IMR-90 (cell line): ENCODE measurements around the gene PSAPL1. TPM values are rescaled to one million over a fixed set of nuclear protein-coding genes. Genes with fewer than 3 reads are reported as not detected.

Experiments used
- ATAC-seq: fragments of 200-7000 bp; cut with Tn5 transposase; 2 replicates; pipeline ENCODE4 v1.9.1; 2020; ENCODE audit warnings: low read depth, mild to moderate bottlenecking, moderate library complexity
- BruUV-seq: library from RNA; stranded (reverse); fragments of 400-500 nt; replicated peaks from 2 replicates; lab custom pipeline; 2021; lab: Mats Ljungman, UMichigan
- CTCF ChIA-PET: fragments of 300-600 bp; formaldehyde crosslinking; extraction: SDS; loops from one replicate; lab custom pipeline; 2021; ENCODE audit warnings: antibody characterized with exemption; lab: Yijun Ruan, JAX
- POLR2A ChIA-PET: fragments of 300-600 bp; sonication (Branson Sonifier 250); formaldehyde crosslinking; loops from one replicate; lab custom pipeline; 2022; ENCODE audit warnings: antibody characterized with exemption; ENCODE audit not compliant: unreplicated experiment; lab: Charles Lee
- DNase-seq: peaks from one replicate; pipeline ENCODE4 v3.0.0; 2013
- H2AFZ ChIP-seq: replicated peaks from 2 replicates; pipeline ENCODE3; 2013; ENCODE audit warnings: low read length, mild to moderate bottlenecking; ENCODE audit not compliant: poor library complexity
- H2AK5ac ChIP-seq: 2 replicates; pipeline ENCODE4 v1.6.1; 2013; ENCODE audit warnings: low read depth, low read length, inconsistent platforms
- H2AK9ac ChIP-seq: replicated peaks from 2 replicates; pipeline ENCODE3; 2013; ENCODE audit warnings: mild to moderate bottlenecking, low read depth, low read length, moderate library complexity; ENCODE audit not compliant: poor library complexity
- H2BK120ac ChIP-seq: 2 replicates; pipeline ENCODE4 v1.6.1; 2013; ENCODE audit warnings: low read depth, low read length, inconsistent platforms
- H2BK15ac ChIP-seq: 3 replicates; pipeline ENCODE4 v1.6.1; 2013; ENCODE audit warnings: low read depth, low read length, inconsistent platforms
- H2BK20ac ChIP-seq: 2 replicates; pipeline ENCODE4 v1.6.1; 2013; ENCODE audit warnings: low read depth, mild to moderate bottlenecking, inconsistent platforms, low read length, moderate library complexity
- H2BK5ac ChIP-seq: 2 replicates; pipeline ENCODE4 v1.6.1; 2013; ENCODE audit warnings: mild to moderate bottlenecking, low read depth, low read length, inconsistent platforms; ENCODE audit not compliant: poor library complexity, severe bottlenecking
- H3K14ac ChIP-seq: replicated peaks from 2 replicates; pipeline ENCODE4 v1.6.1; 2013; ENCODE audit warnings: low read depth, low read length, inconsistent platforms
- H3K18ac ChIP-seq: 2 replicates; pipeline ENCODE4 v1.6.1; 2013; ENCODE audit warnings: low read depth, low read length, control low read depth
- H3K23ac ChIP-seq: 2 replicates; pipeline ENCODE4 v1.6.1; 2013; ENCODE audit warnings: low read depth, low read length, inconsistent platforms
- H3K27ac ChIP-seq: 2 replicates; pipeline ENCODE4 v1.5.1; 2013; ENCODE audit warnings: mild to moderate bottlenecking, control low read depth, low read length; ENCODE audit not compliant: insufficient read depth
- H3K27me3 ChIP-seq: 2 replicates; pipeline ENCODE4 v1.6.1; 2013; ENCODE audit warnings: low read length; ENCODE audit not compliant: control insufficient read depth, insufficient read depth
- H3K36me3 ChIP-seq: 2 replicates; pipeline ENCODE4 v1.6.1; 2013; ENCODE audit warnings: low read length, mixed read lengths; ENCODE audit not compliant: control insufficient read depth, insufficient read depth
- H3K4ac ChIP-seq: 2 replicates; pipeline ENCODE4 v1.6.1; 2013; ENCODE audit warnings: low read depth, low read length, inconsistent platforms
- H3K4me1 ChIP-seq: 2 replicates; pipeline ENCODE4 v1.6.1; 2013; ENCODE audit warnings: low read length, mixed read lengths; ENCODE audit not compliant: control insufficient read depth, insufficient read depth
- H3K4me2 ChIP-seq: 2 replicates; pipeline ENCODE4 v1.6.1; 2013; ENCODE audit warnings: low read depth, mild to moderate bottlenecking, control low read depth, low read length, moderate library complexity
- H3K4me3 ChIP-seq: 2 replicates; pipeline ENCODE4 v1.5.1; 2013; ENCODE audit warnings: low read depth, mild to moderate bottlenecking, control low read depth, low read length, moderate library complexity; ENCODE audit not compliant: insufficient read depth
- H3K56ac ChIP-seq: 2 replicates; pipeline ENCODE4 v1.6.1; 2013; ENCODE audit warnings: low read length, inconsistent platforms; ENCODE audit not compliant: insufficient read depth; ENCODE audit errors: extremely low read depth
- H3K79me1 ChIP-seq, 2 experiments: 2 replicates each; pipeline ENCODE4 v1.6.1; 2013; ENCODE audit warnings: low read length in 2 of 2, inconsistent platforms in 1 of 2, low read depth in 1 of 2
- H3K9ac ChIP-seq: 2 replicates; pipeline ENCODE4 v1.6.1; 2013; ENCODE audit warnings: low read depth, low read length, control low read depth
- H3K9me1 ChIP-seq: 2 replicates; pipeline ENCODE4 v1.6.1; 2013; ENCODE audit warnings: low read length, inconsistent platforms; ENCODE audit not compliant: insufficient read depth
- H3K9me3 ChIP-seq: 2 replicates; pipeline ENCODE4 v1.6.1; 2013; ENCODE audit warnings: low read length; ENCODE audit not compliant: control insufficient read depth, insufficient read depth
- H4K20me1 ChIP-seq: 2 replicates; pipeline ENCODE4 v1.6.1; 2013; ENCODE audit warnings: low read length, inconsistent platforms; ENCODE audit not compliant: insufficient read depth
- H4K5ac ChIP-seq: 2 replicates; pipeline ENCODE4 v1.6.1; 2013; ENCODE audit warnings: mild to moderate bottlenecking, low read depth, low read length, control low read depth
- H4K8ac ChIP-seq, 2 experiments: 2 replicates each; pipeline ENCODE4 v1.6.1; 2013; ENCODE audit warnings: low read depth in 2 of 2, low read length in 2 of 2, control low read depth in 1 of 2, inconsistent platforms in 1 of 2
- H4K91ac ChIP-seq: 2 replicates; pipeline ENCODE4 v1.6.1; 2013; ENCODE audit warnings: low read depth, low read length, inconsistent platforms; ENCODE audit not compliant: insufficient read depth
- BHLHE40 ChIP-seq: fragments of 150-350 bp; IDR thresholded peaks from 2 replicates; pipeline ENCODE4 v1.6.1; 2016; ENCODE audit warnings: mild to moderate bottlenecking, low read depth, low read length
- CHD1 ChIP-seq: IDR thresholded peaks from 2 replicates; pipeline ENCODE4 v1.6.1; 2012; ENCODE audit warnings: low read depth, low read length, improper control_type of control experiment
- MAZ ChIP-seq: IDR thresholded peaks from 2 replicates; pipeline ENCODE4 v1.6.1; 2012; ENCODE audit warnings: low read depth, mild to moderate bottlenecking, low read length, improper control_type of control experiment, moderate library complexity, borderline replicate concordance
- NFE2L2 ChIP-seq: fragments of 150-350 bp; IDR thresholded peaks from 2 replicates; pipeline ENCODE4 v1.6.1; 2016; ENCODE audit warnings: low read depth, mild to moderate bottlenecking, low read length
- POLR2A ChIP-seq: IDR thresholded peaks from 2 replicates; pipeline ENCODE4 v1.6.1; 2012; ENCODE audit warnings: mild to moderate bottlenecking, low read depth, low read length
- RAD21 ChIP-seq: IDR thresholded peaks from 2 replicates; pipeline ENCODE4 v1.6.1; 2012; ENCODE audit warnings: low read length, improper control_type of control experiment
- RCOR1 ChIP-seq: IDR thresholded peaks from 2 replicates; pipeline ENCODE4 v1.6.1; 2012; ENCODE audit warnings: mild to moderate bottlenecking, low read length, improper control_type of control experiment; ENCODE audit not compliant: insufficient replicate concordance
- RFX5 ChIP-seq: IDR thresholded peaks from 2 replicates; pipeline ENCODE4 v1.8.0; 2012; ENCODE audit warnings: low read depth, mild to moderate bottlenecking, low read length, moderate library complexity
- SMC3 ChIP-seq: fragments of 150-350 bp; IDR thresholded peaks from 2 replicates; pipeline ENCODE4 v1.6.1; 2016; ENCODE audit warnings: low read depth, mild to moderate bottlenecking, antibody characterized with exemption, low read length, moderate library complexity
- WGBS, 2 experiments: methylation state at CpG; one replicate each; pipeline versions ENCODE4 v1.1.5 to v1.1.7; 2013; ENCODE audit warnings: missing lambda C conversion rate in 2 of 2; ENCODE audit not compliant: insufficient read length in 1 of 2; ENCODE audit errors: extremely low coverage in 2 of 2; 5-methylcytosine and 5-hydroxymethylcytosine counted together
- dilution Hi-C: fragments of 300-500 bp; cut with HindIII; formaldehyde crosslinking; loops from one replicate; pipeline ENCODE4 v1.14.3; 2018; ENCODE audit warnings: low sequenced_read_pairs; ENCODE audit not compliant: unreplicated experiment
- in situ Hi-C: fragments of 300-500 bp; cut with MboI; formaldehyde crosslinking; loops from 3 replicates; pipeline ENCODE4 v1.14.3; 2019; ENCODE audit warnings: low sequenced_read_pairs, inconsistent platforms, mixed read lengths
- intact Hi-C: fragments of 100-400 bp; cut with micrococcal nuclease; formaldehyde crosslinking; loops from 2 replicates; pipeline ENCODE4 v1.10.0; 2022
- polyA plus RNA-seq, 3 experiments: library from polyadenylated mRNA; depleted of rRNA; stranded (reverse); fragments of >200 nt; gene quantifications; 2 replicates each; pipeline ENCODE4 v1.2.3, GENCODE V29; 2012; ENCODE audit warnings: low replicate concordance in 1 of 3
- total RNA-seq: library from RNA; depleted of rRNA; stranded (reverse); fragments of >200 nt; gene quantifications from 2 replicates; pipeline ENCODE4 v1.2.3, GENCODE V29; 2012
- TF ChIP-seq, protein P1 (sequence below): conservative IDR thresholded peaks from 2 replicates; pipeline ENCODE4 v1.5.1; 2012; ENCODE audit warnings: mild to moderate bottlenecking, low read depth, low read length, improper control_type of control experiment

PSAPL1 gene
- total and polyA plus RNA-seq, 2 of the 4 experiments (the other 2 are of a cell fraction), result not detected

DNA sequence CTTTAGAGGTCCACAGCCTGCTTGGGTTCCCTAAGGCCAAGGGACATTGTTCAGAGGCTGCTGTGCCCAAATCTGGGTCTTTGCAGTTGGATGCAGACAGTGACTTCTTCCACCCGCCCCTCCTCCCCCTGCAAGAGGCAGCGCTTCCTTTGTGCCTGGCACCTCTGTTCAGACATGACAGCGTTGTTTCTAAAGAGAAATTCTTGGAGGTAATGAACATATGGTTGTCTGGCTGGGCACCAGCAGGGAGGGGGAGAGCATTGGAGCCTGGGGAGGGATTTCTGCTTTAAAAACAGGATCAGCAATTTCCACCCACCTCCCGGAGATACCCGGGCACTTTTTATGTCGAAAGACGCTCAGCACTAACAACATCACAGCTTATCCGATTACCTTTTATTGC is 51.5 kb downstream of the PSAPL1 start:
- Histone ChIP-seq H2BK15ac (no peak overlapping the region), H3K4ac (no peak overlapping the region), H3K27me3 (peaks cover 32% of the 10 kb centered on the region), H2AFZ (no peak overlapping the region), H3K79me1 (no peaks in the 10 kb centered on the region), H2BK5ac (no peak overlapping the region), H3K14ac (no peak overlapping the region), H3K56ac (no peak overlapping the region), H2AK5ac (no peak overlapping the region), H3K4me3 (no peak overlapping the region), H2AK9ac (no peak overlapping the region), H3K36me3 (no peaks in the 10 kb centered on the region), H2BK20ac (no peak overlapping the region), H3K23ac (no peak overlapping the region), H3K4me1 (no peaks in the 10 kb centered on the region), H3K27ac (no peak overlapping the region), H4K8ac (no peak overlapping the region), H3K4me2 (no peak overlapping the region), H3K9me3 (no peaks in the 10 kb centered on the region), H4K5ac (no peak overlapping the region), H3K18ac (no peak overlapping the region), H2BK120ac (no peak overlapping the region), H3K9me1 (no peaks in the 10 kb centered on the region), H4K91ac (no peak overlapping the region), H4K20me1 (no peaks in the 10 kb centered on the region; the same call in 1 of the 2 replicates), H3K9ac (no peak overlapping the region)
- DNase-seq, result no peak
- CTCF ChIA-PET, result no interaction called here
- in situ Hi-C loops (no loop called here), intact Hi-C loops (no loop called here), dilution Hi-C loops (no loop called here)
- no CpG with 5 or more reads among the region's 8 CpGs for WGBS, 2 experiments
- TF ChIP-seq POLR2A (no peak), NFE2L2 (no peak), SMC3 (no peak), RAD21 (no peak), CHD1 (no peak), RCOR1 (no peak), BHLHE40 (no peak), RFX5 (no peak), MAZ (no peak)
- TF ChIP-seq, protein P1, sequence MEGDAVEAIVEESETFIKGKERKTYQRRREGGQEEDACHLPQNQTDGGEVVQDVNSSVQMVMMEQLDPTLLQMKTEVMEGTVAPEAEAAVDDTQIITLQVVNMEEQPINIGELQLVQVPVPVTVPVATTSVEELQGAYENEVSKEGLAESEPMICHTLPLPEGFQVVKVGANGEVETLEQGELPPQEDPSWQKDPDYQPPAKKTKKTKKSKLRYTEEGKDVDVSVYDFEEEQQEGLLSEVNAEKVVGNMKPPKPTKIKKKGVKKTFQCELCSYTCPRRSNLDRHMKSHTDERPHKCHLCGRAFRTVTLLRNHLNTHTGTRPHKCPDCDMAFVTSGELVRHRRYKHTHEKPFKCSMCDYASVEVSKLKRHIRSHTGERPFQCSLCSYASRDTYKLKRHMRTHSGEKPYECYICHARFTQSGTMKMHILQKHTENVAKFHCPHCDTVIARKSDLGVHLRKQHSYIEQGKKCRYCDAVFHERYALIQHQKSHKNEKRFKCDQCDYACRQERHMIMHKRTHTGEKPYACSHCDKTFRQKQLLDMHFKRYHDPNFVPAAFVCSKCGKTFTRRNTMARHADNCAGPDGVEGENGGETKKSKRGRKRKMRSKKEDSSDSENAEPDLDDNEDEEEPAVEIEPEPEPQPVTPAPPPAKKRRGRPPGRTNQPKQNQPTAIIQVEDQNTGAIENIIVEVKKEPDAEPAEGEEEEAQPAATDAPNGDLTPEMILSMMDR, result no peak
- ATAC-seq, result no peak
- no TSS peak for BruUV-seq
- POLR2A ChIA-PET, result no interaction called here
